HG03571 (cell line): ENCODE results near the gene PLD6.
A peak's percentile ranks its signal among the peaks of the same experiment; 100 is the strongest.
"Not testable (repeated sequence)": the region's sequence is repeated elsewhere in the genome, so short reads cannot be mapped to it uniquely, and the experiment has no call there.

Experiments used
- ATAC-seq: cut with Tn5 transposase; IDR thresholded peaks from one replicate; pipeline ENCODE4 v1.9.1; 2021; ENCODE audit not compliant: unreplicated experiment

Gene PLD6

DNA sequence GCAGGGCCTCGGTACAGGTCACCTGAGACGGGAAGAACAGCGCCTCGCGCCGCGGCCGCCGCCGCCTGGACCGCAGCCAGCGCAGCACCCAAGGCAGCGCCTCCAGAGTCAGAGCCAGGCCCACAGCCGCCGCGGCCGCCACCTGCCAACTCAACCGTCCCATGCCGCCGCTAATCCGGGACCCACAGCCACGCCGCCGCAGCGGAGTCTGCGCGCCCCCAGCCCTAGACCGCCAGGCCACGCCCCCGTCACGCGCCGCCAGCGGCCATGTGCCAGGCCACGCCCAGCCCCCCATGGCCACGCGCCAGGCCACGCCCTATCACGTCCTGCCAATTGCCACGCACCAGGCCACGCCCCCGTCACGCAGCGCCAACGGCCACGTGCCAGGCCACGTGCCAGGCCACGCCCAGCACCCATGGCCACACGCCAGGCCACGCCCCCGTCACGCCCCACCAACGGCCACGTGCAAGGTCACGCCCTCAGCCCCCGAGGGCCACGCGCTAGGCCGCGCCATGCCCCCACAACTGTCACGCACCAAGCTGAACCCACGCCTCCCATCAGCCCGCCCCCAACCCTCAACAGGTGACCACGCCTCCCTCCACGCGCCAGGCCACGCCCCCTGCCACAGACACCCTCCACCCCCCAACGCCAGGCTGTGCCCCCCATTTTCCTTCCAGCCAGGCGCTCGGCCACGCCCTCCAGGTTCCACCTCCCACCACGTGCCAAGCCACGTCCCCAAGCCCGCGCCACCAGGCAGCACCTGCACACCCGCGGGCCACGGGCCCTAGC, at the start of gene PLD6:
Gene PLD6 (minus strand): TSS at position 210 of the 789 bp plus-strand sequence. CDS start 47 bp downstream, at position 163.
- peak; percentile 52 for ATAC-seq

DNA sequence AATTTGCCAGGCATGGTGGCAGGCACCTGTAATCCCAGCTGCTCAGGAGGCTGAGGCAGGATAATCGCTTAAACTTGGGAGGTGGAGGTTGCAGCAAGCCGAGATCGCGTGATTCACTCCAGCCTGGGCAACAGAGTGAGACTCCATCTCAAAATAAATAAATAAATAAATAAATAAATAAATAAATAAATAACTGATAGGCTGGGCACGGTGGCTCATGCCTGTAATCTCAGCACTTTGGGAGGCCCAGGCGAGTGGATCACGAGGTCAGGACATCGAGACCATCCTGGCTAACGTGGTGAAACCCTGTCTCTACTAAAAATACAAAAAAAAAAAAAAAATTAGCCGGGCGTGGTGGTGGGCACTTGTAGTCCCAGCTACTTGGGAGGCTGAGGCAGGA, 49.6 kb upstream of the PLD6 start:
- ATAC-seq: not testable (repeated sequence)

DNA sequence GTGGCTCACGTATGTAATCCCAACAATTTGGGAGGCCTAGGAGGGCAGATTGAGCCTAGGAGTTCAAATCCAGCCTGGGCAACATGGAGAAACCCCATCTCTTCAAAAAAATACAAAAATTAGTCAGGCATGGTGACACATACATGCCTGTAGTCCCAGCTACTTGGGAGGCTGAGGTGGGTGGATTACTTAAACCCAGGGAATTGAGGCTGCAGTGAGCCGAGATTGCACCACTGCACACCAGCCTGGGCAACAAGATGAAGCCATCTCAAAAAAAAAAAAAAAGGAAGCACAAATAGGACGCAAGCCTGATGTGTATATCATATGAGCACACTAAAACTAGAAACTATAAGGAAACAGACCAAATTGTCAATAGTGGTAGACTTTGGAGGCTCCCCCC, 47.9 kb upstream of the PLD6 start:
- no peak for ATAC-seq

DNA sequence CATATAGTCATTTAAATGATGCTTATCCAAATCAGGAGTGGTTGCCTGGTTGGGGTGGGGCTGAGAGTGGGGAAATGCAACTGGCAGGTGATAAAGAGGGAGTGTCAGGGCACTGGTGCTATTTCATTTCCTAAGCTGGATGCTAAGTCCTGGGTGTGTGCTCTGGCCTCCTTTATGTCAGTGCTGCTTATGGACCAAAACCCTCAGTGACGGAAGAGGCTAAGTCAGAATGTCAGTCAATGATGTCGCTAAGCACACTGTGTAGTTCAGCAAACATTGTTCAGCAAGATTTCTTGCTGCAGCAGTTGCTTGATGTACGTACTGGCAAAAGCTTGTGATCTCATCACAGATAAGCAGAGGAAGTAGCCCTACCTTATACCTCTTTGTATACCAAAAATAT, 47.3 kb upstream of the PLD6 start:
- ATAC-seq: no peak

DNA sequence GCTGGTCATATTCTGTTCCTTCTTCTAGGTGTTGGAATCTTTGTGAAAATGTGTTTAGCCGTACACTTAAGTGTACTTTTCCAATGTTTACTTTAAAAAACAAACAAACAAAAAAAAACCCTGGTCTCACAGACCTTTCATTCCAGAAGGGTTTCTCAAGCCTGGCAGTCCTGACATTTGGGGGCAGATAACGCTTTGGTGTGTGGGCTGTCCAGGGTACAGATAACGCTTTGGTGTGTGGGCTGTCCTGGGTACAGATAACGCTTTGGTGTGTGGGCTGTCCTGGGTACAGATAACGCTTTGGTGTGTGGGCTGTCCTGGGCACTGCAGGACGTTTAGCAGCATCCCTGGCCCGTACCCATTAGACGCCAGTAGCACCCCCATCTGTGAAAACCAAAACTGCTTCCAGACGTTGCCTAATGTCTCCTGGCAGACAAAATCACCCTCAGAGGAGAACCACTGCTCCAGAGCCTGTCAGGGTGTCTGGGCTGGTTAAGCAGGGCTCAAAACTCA, 46.1 kb upstream of the PLD6 start:
- no peak for ATAC-seq

GRCh38 chr17:17246879-17247278, 40.7 kb upstream of the PLD6 start:
- no peak for ATAC-seq

- ATAC-seq: no peak
Measured at GRCh38 chr17:17243163-17243562, 37.0 kb upstream of the PLD6 start.

DNA sequence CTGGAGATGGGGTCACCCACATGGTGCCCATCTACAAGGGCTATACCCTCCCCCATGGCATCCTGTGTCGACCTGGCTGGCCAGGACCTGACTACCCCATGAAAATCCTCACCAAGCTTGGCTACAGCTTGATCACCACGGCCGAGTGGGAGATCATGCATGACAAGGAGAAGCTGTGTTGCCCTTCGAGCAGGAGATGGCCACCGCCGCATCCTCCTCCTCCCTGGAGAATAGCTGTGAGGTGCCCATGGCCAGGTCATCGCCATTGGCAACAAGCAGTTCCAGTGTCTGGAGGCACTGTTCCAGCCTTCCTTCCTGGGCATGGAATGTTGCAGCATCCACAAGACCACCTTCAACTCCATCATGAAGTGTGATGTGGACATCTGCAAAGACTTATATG, 36.1 kb upstream of the PLD6 start:
- ATAC-seq: no peak

DNA sequence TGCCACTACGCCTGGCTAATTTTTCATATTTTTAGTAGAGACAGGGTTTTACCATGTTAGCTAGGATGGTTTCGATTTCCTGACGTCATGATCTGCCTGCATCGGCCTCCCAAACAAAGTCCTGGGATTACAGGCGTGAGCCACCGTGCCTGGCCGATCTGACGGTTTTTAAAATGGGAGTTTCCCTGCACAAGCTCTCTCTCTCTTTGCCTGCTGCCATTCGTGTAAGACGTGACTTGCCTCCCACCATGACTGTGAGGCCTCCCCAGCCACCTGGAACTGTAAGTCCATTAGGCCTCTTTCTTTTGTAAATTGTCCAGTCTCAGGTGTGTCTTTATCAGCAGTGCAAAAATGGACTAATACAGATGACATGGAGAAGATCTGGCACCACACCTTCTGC, 35.5 kb upstream of the PLD6 start:
- no peak for ATAC-seq

DNA sequence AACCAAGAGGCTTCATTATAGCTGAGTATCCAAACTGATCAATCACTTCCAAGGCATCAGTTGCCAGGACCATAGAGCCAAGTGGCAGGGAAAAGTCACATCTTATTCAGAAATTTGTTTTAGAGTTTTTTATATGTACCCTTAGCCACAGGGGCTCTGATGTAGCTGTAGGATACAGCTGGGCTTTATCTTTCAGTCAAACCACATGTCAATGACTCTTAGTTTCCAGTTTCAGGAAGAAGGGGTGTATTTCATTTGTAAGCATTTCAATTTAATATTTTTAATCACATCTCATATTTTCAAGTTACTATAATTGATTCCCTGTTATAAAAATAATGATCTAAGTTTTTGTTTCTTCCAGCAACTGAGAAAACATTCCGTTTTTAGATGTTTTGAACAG, 33.7 kb upstream of the PLD6 start:
- ATAC-seq: no peak

GRCh38 chr17:17237026-17237799, 31.1 kb upstream of the PLD6 start, which contains the start of gene FLCN:
Gene FLCN, minus strand, starts transcription at chr17:17237168. Its CDS starts 9,031 bp downstream, at chr17:17228137.
- ATAC-seq: peak; percentile 81

GRCh38 chr17:17236295-17237025, 30.3 kb upstream of the PLD6 start:
- no peak for ATAC-seq

DNA sequence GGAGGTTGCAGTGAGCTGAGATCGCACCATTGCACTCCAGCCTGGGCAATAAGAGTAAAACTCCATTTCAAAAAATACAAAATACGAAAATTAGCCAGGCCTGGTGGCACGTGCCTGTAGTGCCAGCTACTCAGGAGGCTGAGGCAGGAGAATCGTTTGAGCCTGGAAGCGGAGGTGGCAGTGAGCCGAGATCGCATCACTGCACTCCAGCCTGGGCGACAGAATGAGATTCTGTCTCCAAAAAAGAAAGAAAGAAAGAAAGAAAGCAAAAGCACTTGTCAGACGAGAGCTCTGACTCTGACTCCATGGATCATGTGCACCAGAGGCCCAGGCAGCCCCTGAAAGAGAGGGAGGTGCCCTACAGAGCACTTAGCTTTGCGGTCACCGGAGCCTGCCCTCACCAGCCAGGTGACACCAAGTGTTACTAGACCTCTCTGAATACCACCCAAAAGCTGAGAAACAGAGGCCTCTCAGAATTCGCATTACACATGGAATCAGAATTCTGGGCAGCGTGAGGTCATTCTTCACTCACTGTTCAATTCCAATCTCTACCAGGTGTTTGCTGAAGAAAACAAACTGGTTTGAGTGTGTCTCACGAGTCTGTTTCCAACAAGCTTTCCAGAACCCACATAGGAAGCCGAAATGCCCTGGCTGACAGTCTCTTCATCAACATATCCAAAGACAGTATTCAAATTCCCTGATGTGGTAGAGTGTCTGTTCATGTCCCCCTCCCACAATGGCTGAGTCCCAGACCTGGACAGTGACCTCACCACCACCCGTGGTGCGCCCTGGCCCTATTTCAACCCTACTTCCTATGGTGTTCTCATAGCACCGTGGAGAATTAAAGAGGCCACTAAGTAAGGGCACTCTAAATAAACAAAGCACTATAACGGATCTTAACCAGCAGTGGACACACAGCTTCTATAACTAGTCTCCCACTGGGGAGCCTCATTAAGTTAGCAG, 29.4 kb upstream of the PLD6 start:
- no peak for ATAC-seq

DNA sequence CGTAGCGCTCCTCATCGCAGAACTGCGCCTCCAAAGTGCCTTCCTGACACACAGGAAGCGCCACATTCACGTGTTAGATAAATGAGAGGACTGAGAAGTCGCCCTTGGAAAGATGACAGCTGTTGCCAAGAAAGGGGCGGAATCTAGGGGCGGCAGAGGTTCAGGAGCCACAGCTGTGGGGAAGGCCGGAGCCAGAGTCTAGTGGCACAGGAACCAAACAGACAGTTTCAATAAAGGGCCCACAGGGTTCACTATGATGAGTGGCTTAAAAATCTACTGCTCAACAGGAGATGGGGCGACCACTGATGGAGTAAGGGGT, 26.1 kb upstream of the PLD6 start:
- no peak for ATAC-seq

GRCh38 chr17:17231621-17232302, 25.6 kb upstream of the PLD6 start:
- no peak for ATAC-seq

DNA sequence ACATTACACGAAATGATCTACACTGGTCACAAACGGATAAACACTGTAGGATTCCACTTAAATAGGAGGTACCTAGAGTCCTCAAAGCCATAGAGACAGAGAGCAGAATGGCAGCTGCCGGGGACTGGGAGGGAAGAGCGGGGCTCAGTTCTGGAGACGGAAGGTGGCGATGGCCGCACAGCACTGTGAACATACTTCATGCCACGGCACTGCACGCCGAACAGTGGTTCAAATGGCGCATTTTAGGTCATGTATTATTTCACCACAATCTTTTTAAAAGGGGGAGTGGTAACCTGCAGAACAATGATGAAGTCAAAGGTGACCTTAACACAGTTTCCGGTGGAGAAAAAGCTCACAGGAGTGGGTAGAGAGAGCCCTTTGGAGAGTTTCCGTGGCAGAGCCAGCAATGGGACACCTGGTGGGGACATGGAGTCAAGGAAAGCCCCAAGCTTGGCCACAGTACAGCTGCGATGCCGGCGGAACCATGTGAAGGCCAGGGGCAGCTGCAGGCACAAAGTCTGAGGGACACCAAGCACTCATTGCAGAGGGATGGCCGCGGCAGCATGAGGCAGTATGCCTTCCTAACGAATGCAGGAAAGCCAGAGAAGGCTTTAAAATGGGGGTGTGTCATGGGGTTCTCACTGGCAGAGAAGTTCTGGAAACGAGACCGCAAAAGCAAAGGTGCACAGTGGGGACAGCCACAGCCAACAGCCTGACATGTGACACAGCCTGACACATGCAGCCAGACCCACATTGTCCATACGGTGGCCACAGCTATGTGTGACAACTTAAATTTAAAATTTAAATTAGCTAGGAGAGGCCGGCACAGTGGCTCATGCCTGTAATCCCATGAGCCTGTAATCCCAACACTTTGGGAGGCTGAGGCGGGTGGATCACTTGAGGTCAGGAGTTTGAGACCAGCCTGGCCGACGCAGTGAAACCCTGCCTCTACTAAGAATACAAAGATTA, 23.6 kb upstream of the PLD6 start:
- ATAC-seq: no peak

DNA sequence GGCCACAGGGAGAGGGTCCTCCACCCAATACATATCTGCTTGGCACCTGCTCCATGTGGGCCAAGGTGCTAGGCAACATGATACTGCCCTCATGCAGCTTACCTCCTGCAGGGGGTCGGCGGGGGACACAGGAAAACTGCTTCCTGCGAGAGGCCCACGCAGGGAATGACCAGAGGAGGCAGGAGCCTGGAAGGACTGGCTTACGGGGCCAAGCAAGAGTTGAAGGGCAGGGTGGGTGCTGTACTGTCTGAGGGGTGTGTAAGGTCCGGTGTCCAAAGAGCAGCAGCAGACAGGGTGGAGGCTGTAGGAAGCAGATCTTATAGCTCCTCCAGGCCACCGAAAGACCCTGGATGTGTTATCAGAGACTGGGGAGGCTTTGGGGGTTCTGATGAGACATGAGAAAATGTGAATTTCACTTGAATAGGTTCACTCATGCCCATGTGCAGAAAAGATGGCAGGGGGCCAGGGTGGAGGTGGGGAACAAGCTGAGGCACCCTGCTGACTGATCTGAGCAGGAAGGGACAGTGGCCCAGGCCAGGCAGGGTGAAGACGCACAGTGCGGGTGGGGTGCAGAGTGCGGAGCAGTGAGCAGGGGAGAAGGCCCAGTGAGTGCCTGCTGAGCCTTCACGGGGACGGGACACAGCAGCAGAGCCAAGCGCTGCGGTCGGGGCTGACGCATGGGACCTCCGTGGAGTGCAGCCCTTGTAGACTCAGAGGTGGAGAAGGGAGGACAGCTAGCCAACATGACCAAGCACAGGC, 22.6 kb upstream of the PLD6 start:
- ATAC-seq: no peak
